K562 (cell line): ENCODE measurements around the gene HLCS. TPM values are rescaled to one million over a fixed set of nuclear protein-coding genes. Genes with fewer than 3 reads are reported as not detected.

Experiments used
- ERF ChIP-seq: fragments of 450-650 bp; formaldehyde crosslinking; IDR thresholded peaks from 2 replicates; pipeline ENCODE4 v1.4.0; 2020; ENCODE audit warnings: mild to moderate bottlenecking, mixed read lengths
- MYC ChIP-seq, 2 experiments: fragments of 250-450 bp in 1 of 2; sonication (Bioruptor Pico) in 1 of 2; IDR thresholded peaks; 2 replicates each; pipeline versions ENCODE4 v1.5.1 to v1.6.1; 2012 to 2021; ENCODE audit warnings: low read depth in 2 of 2, borderline replicate concordance in 1 of 2, improper control_type of control experiment in 1 of 2, low read length in 1 of 2, mild to moderate bottlenecking in 1 of 2, moderate library complexity in 1 of 2
- NCOA4 ChIP-seq: fragments of 450-650 bp; IDR thresholded peaks from 2 replicates; pipeline ENCODE4 v1.6.1; 2018; ENCODE audit warnings: mild to moderate bottlenecking; ENCODE audit not compliant: partially characterized antibody
- NR2C2 ChIP-seq, 2 experiments: fragments of 200-800 bp in 1 of 2; sonication (Bioruptor generic) in 1 of 2; sonication (generic) in 1 of 2; formaldehyde crosslinking in 1 of 2; IDR thresholded peaks; 2 replicates each; pipeline versions ENCODE4 v1.6.1 to v1.8.0; 2016 to 2022; ENCODE audit warnings: mild to moderate bottlenecking in 1 of 2, missing compliant biosample characterization in 1 of 2, missing genetic modification characterization in 1 of 2, missing genetic modification reagents in 1 of 2
- RBM34 ChIP-seq: fragments of 200-400 bp; formaldehyde crosslinking; IDR thresholded peaks from 2 replicates; pipeline ENCODE4 v1.6.1; 2018; ENCODE audit warnings: low read length, borderline replicate concordance; ENCODE audit not compliant: insufficient read depth
- RUNX1 ChIP-seq: sonication (generic); IDR thresholded peaks from 2 replicates; pipeline ENCODE4 v1.6.1; 2016; ENCODE audit warnings: antibody characterized with exemption, low read depth
- SMAD2 ChIP-seq: fragments of 150-350 bp; IDR thresholded peaks from 2 replicates; pipeline ENCODE4 v1.6.1; 2014; ENCODE audit warnings: low read depth, mild to moderate bottlenecking, low read length
- polyA plus RNA-seq, 8 experiments: library from polyadenylated mRNA; depleted of rRNA in 4 of 8; stranded (reverse) in 5 of 8; unstranded in 3 of 8; fragments of >200 nt; fragmentation: Nextera tagmentation in 2 of 8; fragmentation: Illumina TruSeq in 1 of 8; extraction: Ambion mirVana in 2 of 8; extraction: Trizol in 1 of 8; gene quantifications; 2 replicates each; pipeline versions ENCODE4 v1.2.1 to v1.2.3, GENCODE V29; 2011 to 2014; ENCODE audit warnings: inconsistent platforms in 1 of 8, missing spikeins in 1 of 8
- total RNA-seq, 7 experiments: library from RNA; depleted of rRNA in 6 of 7; stranded (reverse); fragments of >200 nt in 6 of 7; fragmentation: Illumina TruSeq in 2 of 7; extraction: Trizol in 2 of 7; gene quantifications; 2 replicates each; pipeline versions ENCODE4 v1.2.1 to v1.2.3, GENCODE V29; 2011 to 2021; ENCODE audit warnings: low replicate concordance in 1 of 7
- TF ChIP-seq, protein P1 (sequence below), 2 experiments: fragments of 450-650 bp; IDR thresholded peaks; 2 replicates each; pipeline ENCODE4 v1.6.1; 2018; ENCODE audit warnings: mild to moderate bottlenecking in 2 of 2, low read depth in 1 of 2; ENCODE audit not compliant: partially characterized antibody in 2 of 2
- TF ChIP-seq, protein P2 (sequence below), 2 experiments: fragments of 450-650 bp; formaldehyde crosslinking in 1 of 2; IDR thresholded peaks; 2 replicates each; pipeline versions ENCODE4 v1.4.0 to v1.6.1; 2014 to 2020; ENCODE audit warnings: mild to moderate bottlenecking in 2 of 2, borderline replicate concordance in 1 of 2, low read depth in 1 of 2
- TF ChIP-seq, protein P3 (sequence below): fragments of 450-650 bp; IDR thresholded peaks from 2 replicates; pipeline ENCODE4 v1.6.1; 2016; ENCODE audit warnings: missing biosample characterization, missing genetic modification characterization
- TF ChIP-seq, protein P4 (sequence below): sonication (generic); formaldehyde crosslinking; IDR thresholded peaks from 2 replicates; pipeline ENCODE4 v1.9.0; 2022; ENCODE audit warnings: mild to moderate bottlenecking, missing genetic modification reagents

Gene HLCS
- total and polyA plus RNA-seq, 9 of the 15 experiments (the other 6 are each of a cell fraction or from before 2014, with no cell fraction given), result 3.0 to 21.5 (median 17.1) TPM

DNA sequence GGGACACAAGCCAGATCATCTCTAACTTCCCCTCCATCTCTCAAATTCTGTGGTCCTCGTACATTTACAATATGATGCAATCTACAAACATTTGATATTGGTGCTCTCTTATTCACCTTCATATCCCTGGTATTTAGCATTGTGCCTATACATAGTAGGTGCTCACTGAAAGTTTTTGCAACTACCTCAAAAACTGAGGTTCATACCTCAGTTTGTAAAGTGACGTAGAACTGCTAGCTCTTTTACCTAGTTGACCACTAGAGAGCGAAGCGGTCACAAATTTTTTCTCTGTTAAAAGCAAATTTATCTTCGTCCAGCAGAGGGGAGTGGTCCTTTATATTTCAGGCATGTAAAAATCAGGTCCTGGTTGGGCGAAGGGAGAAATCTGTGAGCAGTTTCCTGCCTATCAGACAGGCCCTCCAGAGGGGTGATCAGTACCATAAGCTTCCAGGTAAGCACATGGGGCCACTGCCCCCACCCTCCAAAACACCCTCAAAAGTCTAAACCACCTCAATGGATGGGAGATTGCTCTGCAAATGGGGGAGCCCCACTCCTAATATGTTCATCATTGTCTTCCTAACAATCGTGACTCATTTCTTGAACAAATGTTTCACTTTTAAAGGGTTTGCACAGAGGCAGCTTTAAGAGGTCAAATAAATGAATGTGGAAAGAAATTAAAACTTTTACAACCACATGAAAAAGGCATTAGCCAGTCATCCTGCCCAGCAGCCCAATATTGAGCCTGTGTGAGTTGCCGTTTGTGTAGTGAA is 10.6 kb upstream of the HLCS start (continued):
- no peak for TF ChIP-seq MYC (IDR thresholded peaks at IDR 0.05; ENCODE audit: low read depth, low read length)
- no peak for TF ChIP-seq MYC (CRISPR knock-in tag; IDR thresholded peaks at IDR 0.05; ENCODE audit: borderline replicate concordance, low read depth)
- TF ChIP-seq RBM34, result no peak
- TF ChIP-seq, protein P1, sequence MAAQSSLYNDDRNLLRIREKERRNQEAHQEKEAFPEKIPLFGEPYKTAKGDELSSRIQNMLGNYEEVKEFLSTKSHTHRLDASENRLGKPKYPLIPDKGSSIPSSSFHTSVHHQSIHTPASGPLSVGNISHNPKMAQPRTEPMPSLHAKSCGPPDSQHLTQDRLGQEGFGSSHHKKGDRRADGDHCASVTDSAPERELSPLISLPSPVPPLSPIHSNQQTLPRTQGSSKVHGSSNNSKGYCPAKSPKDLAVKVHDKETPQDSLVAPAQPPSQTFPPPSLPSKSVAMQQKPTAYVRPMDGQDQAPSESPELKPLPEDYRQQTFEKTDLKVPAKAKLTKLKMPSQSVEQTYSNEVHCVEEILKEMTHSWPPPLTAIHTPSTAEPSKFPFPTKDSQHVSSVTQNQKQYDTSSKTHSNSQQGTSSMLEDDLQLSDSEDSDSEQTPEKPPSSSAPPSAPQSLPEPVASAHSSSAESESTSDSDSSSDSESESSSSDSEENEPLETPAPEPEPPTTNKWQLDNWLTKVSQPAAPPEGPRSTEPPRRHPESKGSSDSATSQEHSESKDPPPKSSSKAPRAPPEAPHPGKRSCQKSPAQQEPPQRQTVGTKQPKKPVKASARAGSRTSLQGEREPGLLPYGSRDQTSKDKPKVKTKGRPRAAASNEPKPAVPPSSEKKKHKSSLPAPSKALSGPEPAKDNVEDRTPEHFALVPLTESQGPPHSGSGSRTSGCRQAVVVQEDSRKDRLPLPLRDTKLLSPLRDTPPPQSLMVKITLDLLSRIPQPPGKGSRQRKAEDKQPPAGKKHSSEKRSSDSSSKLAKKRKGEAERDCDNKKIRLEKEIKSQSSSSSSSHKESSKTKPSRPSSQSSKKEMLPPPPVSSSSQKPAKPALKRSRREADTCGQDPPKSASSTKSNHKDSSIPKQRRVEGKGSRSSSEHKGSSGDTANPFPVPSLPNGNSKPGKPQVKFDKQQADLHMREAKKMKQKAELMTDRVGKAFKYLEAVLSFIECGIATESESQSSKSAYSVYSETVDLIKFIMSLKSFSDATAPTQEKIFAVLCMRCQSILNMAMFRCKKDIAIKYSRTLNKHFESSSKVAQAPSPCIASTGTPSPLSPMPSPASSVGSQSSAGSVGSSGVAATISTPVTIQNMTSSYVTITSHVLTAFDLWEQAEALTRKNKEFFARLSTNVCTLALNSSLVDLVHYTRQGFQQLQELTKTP (IDR thresholded peaks at IDR 0.05; ENCODE audit: low read depth in 1 of 2, partially characterized antibody in 2 of 2), result peak in 1 of 2 experiments; percentile 90
- TF ChIP-seq RUNX1, result no peak
- TF ChIP-seq, protein P2, sequence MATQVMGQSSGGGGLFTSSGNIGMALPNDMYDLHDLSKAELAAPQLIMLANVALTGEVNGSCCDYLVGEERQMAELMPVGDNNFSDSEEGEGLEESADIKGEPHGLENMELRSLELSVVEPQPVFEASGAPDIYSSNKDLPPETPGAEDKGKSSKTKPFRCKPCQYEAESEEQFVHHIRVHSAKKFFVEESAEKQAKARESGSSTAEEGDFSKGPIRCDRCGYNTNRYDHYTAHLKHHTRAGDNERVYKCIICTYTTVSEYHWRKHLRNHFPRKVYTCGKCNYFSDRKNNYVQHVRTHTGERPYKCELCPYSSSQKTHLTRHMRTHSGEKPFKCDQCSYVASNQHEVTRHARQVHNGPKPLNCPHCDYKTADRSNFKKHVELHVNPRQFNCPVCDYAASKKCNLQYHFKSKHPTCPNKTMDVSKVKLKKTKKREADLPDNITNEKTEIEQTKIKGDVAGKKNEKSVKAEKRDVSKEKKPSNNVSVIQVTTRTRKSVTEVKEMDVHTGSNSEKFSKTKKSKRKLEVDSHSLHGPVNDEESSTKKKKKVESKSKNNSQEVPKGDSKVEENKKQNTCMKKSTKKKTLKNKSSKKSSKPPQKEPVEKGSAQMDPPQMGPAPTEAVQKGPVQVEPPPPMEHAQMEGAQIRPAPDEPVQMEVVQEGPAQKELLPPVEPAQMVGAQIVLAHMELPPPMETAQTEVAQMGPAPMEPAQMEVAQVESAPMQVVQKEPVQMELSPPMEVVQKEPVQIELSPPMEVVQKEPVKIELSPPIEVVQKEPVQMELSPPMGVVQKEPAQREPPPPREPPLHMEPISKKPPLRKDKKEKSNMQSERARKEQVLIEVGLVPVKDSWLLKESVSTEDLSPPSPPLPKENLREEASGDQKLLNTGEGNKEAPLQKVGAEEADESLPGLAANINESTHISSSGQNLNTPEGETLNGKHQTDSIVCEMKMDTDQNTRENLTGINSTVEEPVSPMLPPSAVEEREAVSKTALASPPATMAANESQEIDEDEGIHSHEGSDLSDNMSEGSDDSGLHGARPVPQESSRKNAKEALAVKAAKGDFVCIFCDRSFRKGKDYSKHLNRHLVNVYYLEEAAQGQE (IDR thresholded peaks at IDR 0.05; ENCODE audit: borderline replicate concordance), result peak; percentile 91
- TF ChIP-seq, protein P2 (CRISPR knock-in tag; IDR thresholded peaks at IDR 0.05; ENCODE audit: low read depth), result no peak
- TF ChIP-seq NCOA4, result no peak
- no peak for TF ChIP-seq NR2C2 (CRISPR knock-in tag; IDR thresholded peaks at IDR 0.05)
- no peak for TF ChIP-seq NR2C2 (tag; IDR thresholded peaks at IDR 0.05)
- no peak for TF ChIP-seq ERF (CRISPR knock-in tag)
- TF ChIP-seq SMAD2, result no peak
- TF ChIP-seq, protein P3, sequence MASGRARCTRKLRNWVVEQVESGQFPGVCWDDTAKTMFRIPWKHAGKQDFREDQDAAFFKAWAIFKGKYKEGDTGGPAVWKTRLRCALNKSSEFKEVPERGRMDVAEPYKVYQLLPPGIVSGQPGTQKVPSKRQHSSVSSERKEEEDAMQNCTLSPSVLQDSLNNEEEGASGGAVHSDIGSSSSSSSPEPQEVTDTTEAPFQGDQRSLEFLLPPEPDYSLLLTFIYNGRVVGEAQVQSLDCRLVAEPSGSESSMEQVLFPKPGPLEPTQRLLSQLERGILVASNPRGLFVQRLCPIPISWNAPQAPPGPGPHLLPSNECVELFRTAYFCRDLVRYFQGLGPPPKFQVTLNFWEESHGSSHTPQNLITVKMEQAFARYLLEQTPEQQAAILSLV (tag), result peak; percentile 72
- TF ChIP-seq, protein P4, sequence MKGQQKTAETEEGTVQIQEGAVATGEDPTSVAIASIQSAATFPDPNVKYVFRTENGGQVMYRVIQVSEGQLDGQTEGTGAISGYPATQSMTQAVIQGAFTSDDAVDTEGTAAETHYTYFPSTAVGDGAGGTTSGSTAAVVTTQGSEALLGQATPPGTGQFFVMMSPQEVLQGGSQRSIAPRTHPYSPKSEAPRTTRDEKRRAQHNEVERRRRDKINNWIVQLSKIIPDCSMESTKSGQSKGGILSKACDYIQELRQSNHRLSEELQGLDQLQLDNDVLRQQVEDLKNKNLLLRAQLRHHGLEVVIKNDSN, result no peak
